Heart left ventricle (tissue), 16 donors: ENCODE results near the gene CARD8. TPM values are rescaled to one million over a fixed set of nuclear protein-coding genes. Genes with fewer than 3 reads are reported as not detected.

Experiments used
- ATAC-seq, 4 donors: fragments of 200-7000 bp; cut with Tn5 transposase; one replicate each; pipeline ENCODE4 v1.9.1; 2020 to 2022; ENCODE audit warnings: moderate library complexity in 4 of 4, mild to moderate bottlenecking in 3 of 4, moderate number of reproducible peaks in 1 of 4
- DNase-seq, 5 donors: peaks; one replicate each; pipeline ENCODE4 v3.0.0-alpha.2; 2020
- H3K27ac ChIP-seq, 12 donors: fragments of 200-600 bp; sonication (generic) in 4 of 12; one replicate each; pipeline versions ENCODE4 v1.5.0 to v1.8.0; 2016 to 2022; ENCODE audit warnings: mild to moderate bottlenecking in 2 of 12
- H3K27me3 ChIP-seq, 9 donors: fragments of 200-600 bp; sonication (generic) in 2 of 9; one replicate each; pipeline versions ENCODE4 v1.5.1 to v1.8.0; 2016 to 2022; ENCODE audit warnings: mild to moderate bottlenecking in 3 of 9
- H3K36me3 ChIP-seq, 9 donors: fragments of 200-600 bp; sonication (generic) in 2 of 9; one replicate each; pipeline versions ENCODE4 v1.5.0 to v1.8.0; 2018 to 2022; ENCODE audit warnings: mild to moderate bottlenecking in 2 of 9
- H3K4me1 ChIP-seq, 12 donors: fragments of 200-600 bp; sonication (generic) in 4 of 12; one replicate each; pipeline versions ENCODE4 v1.5.0 to v1.8.0; 2016 to 2022; ENCODE audit warnings: mild to moderate bottlenecking in 3 of 12
- H3K4me3 ChIP-seq, 12 donors: fragments of 200-600 bp; sonication (generic) in 4 of 12; one replicate each; pipeline versions ENCODE4 v1.5.0 to v1.8.0; 2017 to 2022; ENCODE audit warnings: mild to moderate bottlenecking in 9 of 12, moderate library complexity in 4 of 12
- H3K9me3 ChIP-seq, 12 donors: fragments of 200-600 bp; sonication (generic) in 4 of 12; one replicate each; pipeline versions ENCODE4 v1.5.0 to v1.8.0; 2016 to 2022; ENCODE audit warnings: mild to moderate bottlenecking in 1 of 12
- POLR2A ChIP-seq, 2 donors: fragments of 450-650 bp; IDR thresholded peaks; one replicate each; pipeline ENCODE4 v1.6.1; 2017; ENCODE audit warnings: antibody characterized with exemption in 2 of 2, mild to moderate bottlenecking in 2 of 2, moderate library complexity in 2 of 2
- WGBS, 4 donors: extraction: QIAGEN DNeasy Blood & Tissue Kit in 2 of 4; methylation state at CpG; one replicate each; pipeline versions ENCODE4 v1.1.5 to v1.1.7; 2013 to 2018; 5-methylcytosine and 5-hydroxymethylcytosine counted together
- intact Hi-C, 10 donors: fragments of 100-400 bp; cut with DNase I; formaldehyde crosslinking; loops; one replicate each; pipeline versions ENCODE4 v1.11.1 to v1.14.2; 2022
- polyA plus RNA-seq, 2 donors: library from polyadenylated mRNA; stranded (reverse); fragments of 200-250 nt; gene quantifications; one replicate each; pipeline ENCODE4 v1.2.3, GENCODE V29; 2013
- total RNA-seq, 9 donors: library from RNA; depleted of rRNA in 2 of 9; stranded (reverse); fragments of >200 nt in 2 of 9; fragmentation: NEBNext Ultra II Directional in 3 of 9; extraction: Animal tissue kit (Norgen Biotek cat#: 25700) in 3 of 9; gene quantifications; one replicate each; pipeline versions ENCODE4 v1.1.0 to v1.2.4, GENCODE V29; 2016 to 2023
- TF ChIP-seq, protein P1 (sequence below), 12 donors: fragments of 200-600 bp; sonication (generic) in 4 of 12; IDR thresholded peaks; one replicate each; pipeline versions ENCODE4 v1.5.0 to v1.8.0; 2018 to 2022; ENCODE audit warnings: antibody characterized with exemption in 12 of 12, mild to moderate bottlenecking in 5 of 12
- donor health status: ischemic (EF 13 %, LVEDD 7.1; RV severe dilation, severe dysfunction).
- donor health status: healthy with polysubstance abuse.
- donor health status: DM: no; HTN: yes; CAD: no.
- donor health status: DM: no; HTN: no; CAD: no.
- donor health status: ischemic (EF 25% LVEDD 6.9; RV normal size, moderate dysfunction).
- donor health status: ischemic (EF 25% LVEDD 5.7; RV mildly dilated, moderate dysfunction).
- donor health status: healthy.
- donor health status: DM: yes; HTN: yes; CAD: no.
- donor health status: ischemic (EF 35%, LVEDD 5.7; RV mildly dilated, moderate dysfunction).
- donor health status: nonischemic (EF 11% LVEDD 7.7; RV severe dilation, severe dysfunction).
- donor health status: DM: yes; HTN: yes; CAD: no.
- donor health status: PGD.
- donor health status: ischemic (EF 29% LVEDD 5.4; RV normal size, mild dysfunction).
- donor health status: nonischemic (EF 23%, LVEDD 6.1; RV moderate dilation, normal function).

Gene CARD8
- total and polyA plus RNA-seq, 11 donors, result 18.3 to 49.0 (median 23.8) TPM

DNA sequence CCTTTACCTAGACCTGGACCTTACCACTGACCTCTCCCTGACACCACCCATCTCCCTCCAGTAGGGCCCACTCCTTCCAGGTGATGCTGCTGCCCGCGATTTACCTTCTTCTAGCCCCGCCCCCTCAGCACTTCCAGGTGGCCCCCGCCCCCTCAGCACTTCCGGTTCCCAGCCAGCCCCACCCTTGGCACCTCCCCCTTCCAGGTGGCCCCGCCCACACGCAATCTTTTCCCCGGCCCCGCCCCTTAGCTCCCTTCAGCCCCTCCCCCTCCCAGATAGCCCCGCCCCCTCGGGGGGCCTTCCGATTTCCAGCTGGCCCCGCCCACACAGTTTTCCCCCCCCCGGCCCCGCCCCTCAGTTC lies 86.2 kb downstream of the CARD8 start:
- Histone ChIP-seq H3K27me3 (no peaks in the 10 kb centered on the region), H3K36me3 (peaks cover 0 to 25% (median 14%) of the 10 kb centered on the region in 9 donors), H3K4me3 (peak overlapping the region; percentile 58 to 95 (median 79)), H3K4me1 (peaks cover 0 to 20% (median 7%) of the 10 kb centered on the region in 12 donors), H3K27ac (peak overlapping the region in 9 of 12 donors; percentile 89 to 98 (median 94)), H3K9me3 (no peaks in the 10 kb centered on the region)
- TF ChIP-seq, protein P1, sequence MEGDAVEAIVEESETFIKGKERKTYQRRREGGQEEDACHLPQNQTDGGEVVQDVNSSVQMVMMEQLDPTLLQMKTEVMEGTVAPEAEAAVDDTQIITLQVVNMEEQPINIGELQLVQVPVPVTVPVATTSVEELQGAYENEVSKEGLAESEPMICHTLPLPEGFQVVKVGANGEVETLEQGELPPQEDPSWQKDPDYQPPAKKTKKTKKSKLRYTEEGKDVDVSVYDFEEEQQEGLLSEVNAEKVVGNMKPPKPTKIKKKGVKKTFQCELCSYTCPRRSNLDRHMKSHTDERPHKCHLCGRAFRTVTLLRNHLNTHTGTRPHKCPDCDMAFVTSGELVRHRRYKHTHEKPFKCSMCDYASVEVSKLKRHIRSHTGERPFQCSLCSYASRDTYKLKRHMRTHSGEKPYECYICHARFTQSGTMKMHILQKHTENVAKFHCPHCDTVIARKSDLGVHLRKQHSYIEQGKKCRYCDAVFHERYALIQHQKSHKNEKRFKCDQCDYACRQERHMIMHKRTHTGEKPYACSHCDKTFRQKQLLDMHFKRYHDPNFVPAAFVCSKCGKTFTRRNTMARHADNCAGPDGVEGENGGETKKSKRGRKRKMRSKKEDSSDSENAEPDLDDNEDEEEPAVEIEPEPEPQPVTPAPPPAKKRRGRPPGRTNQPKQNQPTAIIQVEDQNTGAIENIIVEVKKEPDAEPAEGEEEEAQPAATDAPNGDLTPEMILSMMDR (IDR thresholded peaks at IDR 0.05), result no peak
- 2 to 6% (median 5%) methylated on average over 10 to 15 of the region's 15 CpGs for WGBS, 4 donors
- DNase-seq (peak; percentile 54 to 89 (median 62)), ATAC-seq (peak in 3 of 4 donors; percentile 18 to 51 (median 19))
- intact Hi-C loops, result no loop called here

DNA sequence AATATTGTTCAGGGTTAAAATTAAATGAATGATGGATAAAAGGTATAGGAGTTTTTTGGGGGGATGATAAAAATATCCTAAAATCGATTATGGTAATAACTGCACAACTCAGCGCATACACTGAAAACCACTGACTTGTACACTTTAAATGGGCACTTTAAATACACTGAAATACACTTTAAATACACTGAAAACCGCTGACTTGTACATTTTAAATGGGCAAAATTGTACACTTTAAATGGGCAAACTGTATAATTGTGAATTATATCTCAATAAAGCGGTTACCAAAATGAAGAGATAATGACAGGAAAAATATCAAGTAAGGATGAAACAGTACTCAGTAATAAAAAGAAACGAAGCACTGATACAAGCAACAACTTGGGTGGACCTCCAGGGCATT lies 87.0 kb downstream of the CARD8 start:
- Histone ChIP-seq H3K4me3 (peak overlapping the region in 1 of 12 donors; percentile 80), H3K36me3 (peaks cover 0 to 17% (median 6%) of the 10 kb centered on the region in 9 donors), H3K27ac (no peak overlapping the region), H3K27me3 (no peaks in the 10 kb centered on the region), H3K4me1 (peaks cover 0 to 20% (median 7%) of the 10 kb centered on the region in 12 donors), H3K9me3 (no peaks in the 10 kb centered on the region)
- TF ChIP-seq, protein P1 (IDR thresholded peaks at IDR 0.05), result no peak
- no peak for TF ChIP-seq POLR2A (IDR thresholded peaks at IDR 0.05)
- whole genome bisulfite sequencing, 4 donors, result 72 to 94% (median 88%) methylated on average over 5 of the region's 5 CpGs
- ATAC-seq (no peak), DNase-seq (no peak)
- intact Hi-C loops, result no loop called here

DNA sequence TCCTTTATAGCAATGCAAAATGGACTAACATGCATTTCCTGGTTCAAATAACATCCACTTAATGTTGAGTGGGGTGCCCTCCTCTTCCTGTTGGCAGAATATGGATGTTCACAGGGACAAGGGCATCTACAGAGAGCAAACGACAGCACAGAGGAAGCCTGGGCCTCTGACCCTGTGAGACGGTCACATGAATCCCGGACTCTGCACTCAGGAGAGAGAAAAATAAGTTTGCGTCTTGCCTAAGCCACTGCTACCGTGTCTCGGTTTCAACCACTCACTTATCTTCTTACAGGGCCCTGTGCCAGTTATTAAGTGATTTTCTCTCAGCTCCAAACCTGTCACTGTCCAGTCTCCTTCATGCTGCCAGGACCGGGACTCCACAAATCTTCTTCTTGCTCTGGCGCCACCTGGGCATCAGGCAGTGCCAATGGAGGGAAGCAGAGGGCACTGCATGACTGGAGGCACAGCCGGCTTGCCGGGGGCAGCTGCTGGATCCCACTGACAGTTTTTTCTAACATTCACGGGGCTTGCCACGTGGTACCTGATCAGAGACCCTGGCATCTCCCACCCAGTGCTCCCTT lies 97.4 kb downstream of the CARD8 start:
- H3K9me3 ChIP-seq, result no peaks in the 10 kb centered on the region
- no peak overlapping the region for H3K4me3 ChIP-seq
- ATAC-seq (peak in 3 of 4 donors; percentile 57 to 72 (median 65)), DNase-seq (peak in 2 of 5 donors; percentile 44 to 55)
- 57 to 66% (median 63%) methylated on average over 12 of the region's 12 CpGs for WGBS, 4 donors
- H3K36me3 ChIP-seq, result peaks cover 0 to 18% (median 0%) of the 10 kb centered on the region in 9 donors
- TF ChIP-seq, protein P1 (IDR thresholded peaks at IDR 0.05), result peak in 5 of 12 donors; percentile 9 to 35 (median 14)
- TF ChIP-seq POLR2A (IDR thresholded peaks at IDR 0.05), result no peak
- intact Hi-C loops, result no loop called here
- no peaks in the 10 kb centered on the region for H3K4me1 ChIP-seq
- H3K27me3 ChIP-seq, result no peaks in the 10 kb centered on the region
- H3K27ac ChIP-seq, result no peak overlapping the region

Other genes with a start within 250 kb of the CARD8 start
- not detected for gene CABP5, start 211.8 kb downstream of the CARD8 start, total RNA-seq
- gene CABP5, start 211.8 kb downstream of the CARD8 start, polyA plus RNA-seq, result not detected
- 10 to 100 TPM; 16.6 to 71.5 (median 41.6) TPM for gene PLA2G4C, start 145.1 kb downstream of the CARD8 start, total RNA-seq
- 10 to 100 TPM; 11.0 to 39.0 TPM for gene PLA2G4C, start 145.1 kb downstream of the CARD8 start, polyA plus RNA-seq
- gene LIG1, start 85.6 kb downstream of the CARD8 start, total RNA-seq, result 10 to 100 TPM in 1 of 9 donors, 1 to 10 TPM in 8; 2.1 to 16.5 (median 3.9) TPM
- gene LIG1, start 85.6 kb downstream of the CARD8 start, polyA plus RNA-seq, result 1 to 10 TPM; 4.3 to 4.4 TPM
- gene ZSWIM9, start 85.2 kb downstream of the CARD8 start, total RNA-seq, result 1 to 10 TPM; 2.2 to 7.7 (median 6.2) TPM
- 1 to 10 TPM; 5.8 to 7.4 TPM for gene ZSWIM9, start 85.2 kb downstream of the CARD8 start, polyA plus RNA-seq
- 1 to 10 TPM in 1 of 9 donors, under 1 TPM in 6, not detected in 2; 0.16 to 1.5 (median 0.32) TPM for gene ZNF114, start 14.2 kb upstream of the CARD8 start, total RNA-seq
- gene ZNF114, start 14.2 kb upstream of the CARD8 start, polyA plus RNA-seq, result 1 to 10 TPM in 1 of 2 donors, under 1 TPM in 1; 0.19 to 1.0 TPM
- gene EMP3, start 69.6 kb upstream of the CARD8 start, total RNA-seq, result 100 to 1,000 TPM in 1 of 9 donors, 10 to 100 TPM in 8; 17.7 to 105 (median 57.8) TPM
- gene EMP3, start 69.6 kb upstream of the CARD8 start, polyA plus RNA-seq, result 10 to 100 TPM; 60.5 to 91.9 TPM
- gene TMEM143, start 108.0 kb upstream of the CARD8 start, total RNA-seq, result 10 to 100 TPM; 28.3 to 96.1 (median 66.2) TPM
- 10 to 100 TPM; 12.9 to 41.0 TPM for gene TMEM143, start 108.0 kb upstream of the CARD8 start, polyA plus RNA-seq
- not detected for gene SYNGR4, start 108.5 kb upstream of the CARD8 start, total RNA-seq
- gene SYNGR4, start 108.5 kb upstream of the CARD8 start, polyA plus RNA-seq, result not detected
- gene KDELR1, start 135.6 kb upstream of the CARD8 start, total RNA-seq, result 100 to 1,000 TPM in 1 of 9 donors, 10 to 100 TPM in 8; 64.5 to 109 (median 79.1) TPM
- gene KDELR1, start 135.6 kb upstream of the CARD8 start, polyA plus RNA-seq, result 100 to 1,000 TPM in 1 of 2 donors, 10 to 100 TPM in 1; 60.0 to 113 TPM
- 1 to 10 TPM in 1 of 9 donors, under 1 TPM in 8; 0.14 to 1.6 (median 0.19) TPM for gene GRIN2D, start 137.8 kb upstream of the CARD8 start, total RNA-seq
- gene GRIN2D, start 137.8 kb upstream of the CARD8 start, polyA plus RNA-seq, result under 1 TPM; 0.15 to 0.25 TPM
- gene GRWD1, start 190.1 kb upstream of the CARD8 start, total RNA-seq, result 10 to 100 TPM; 13.9 to 24.7 (median 19.0) TPM
- gene GRWD1, start 190.1 kb upstream of the CARD8 start, polyA plus RNA-seq, result 10 to 100 TPM in 1 of 2 donors, 1 to 10 TPM in 1; 5.1 to 35.4 TPM
- 1 to 10 TPM in 1 of 9 donors, under 1 TPM in 8; 0.20 to 2.0 (median 0.40) TPM for gene KCNJ14, start 199.7 kb upstream of the CARD8 start, total RNA-seq
- under 1 TPM; 0.23 to 0.83 TPM for gene KCNJ14, start 199.7 kb upstream of the CARD8 start, polyA plus RNA-seq
- gene CYTH2, start 213.5 kb upstream of the CARD8 start, total RNA-seq, result 10 to 100 TPM; 12.3 to 47.3 (median 31.0) TPM
- gene CYTH2, start 213.5 kb upstream of the CARD8 start, polyA plus RNA-seq, result 10 to 100 TPM; 21.0 to 55.3 TPM